GM04504 (cell line): ENCODE results near the gene CCDC97.
"Not testable (repeated sequence)": the region's sequence is repeated elsewhere in the genome, so short reads cannot be mapped to it uniquely, and the experiment has no call there.

Experiments
- DNase-seq: peaks from one replicate; pipeline ENCODE4 v3.0.0-alpha.2; 2012; ENCODE audit warnings: low read depth

CCDC97 gene

GRCh38 chr19:41310033-41310831 is at the start of gene CCDC97:
TSS of gene CCDC97 (plus strand) at chr19:41310172. CDS start at chr19:41310311, 139 bp downstream.
- peak; percentile 71 for DNase-seq

GRCh38 chr19:41261474-41262190 is 48.3 kb upstream of the CCDC97 start:
- DNase-seq = no peak

- DNase-seq = peak; percentile 66
Measured at GRCh38 chr19:41263042-41263849, 46.7 kb upstream of the CCDC97 start.

GRCh38 chr19:41263850-41264580 is 46.0 kb upstream of the CCDC97 start, which contains the start of gene HNRNPUL1:
TSS of gene HNRNPUL1 (plus strand) at chr19:41264372. CDS start at chr19:41264504, 132 bp downstream.
- peak; percentile 100 for DNase-seq

- DNase-seq = no peak
Measured at GRCh38 chr19:41264581-41265394, 45.2 kb upstream of the CCDC97 start.

GRCh38 chr19:41265395-41266153 is 44.4 kb upstream of the CCDC97 start:
- no peak for DNase-seq

- no peak for DNase-seq
Measured at GRCh38 chr19:41269055-41269454, 40.9 kb upstream of the CCDC97 start.

- DNase-seq = no peak
Measured at GRCh38 chr19:41269571-41269970, 40.4 kb upstream of the CCDC97 start.

GRCh38 chr19:41273076-41273475 is 36.9 kb upstream of the CCDC97 start:
- DNase-seq = no peak

- DNase-seq = no peak
Measured at GRCh38 chr19:41274802-41275201, 35.2 kb upstream of the CCDC97 start.

- no peak for DNase-seq
Measured at GRCh38 chr19:41276231-41276630, 33.7 kb upstream of the CCDC97 start.

GRCh38 chr19:41278478-41278877 is 31.5 kb upstream of the CCDC97 start:
- DNase-seq = no peak

- DNase-seq = no peak
Measured at GRCh38 chr19:41288673-41289530, 21.1 kb upstream of the CCDC97 start.

- not testable (repeated sequence) for DNase-seq
Measured at GRCh38 chr19:41289814-41290213, 20.2 kb upstream of the CCDC97 start.

GRCh38 chr19:41294393-41294792 is 15.6 kb upstream of the CCDC97 start:
- DNase-seq = no peak

GRCh38 chr19:41295499-41295898 is 14.5 kb upstream of the CCDC97 start:
- DNase-seq = no peak

- DNase-seq = no peak
Measured at GRCh38 chr19:41296433-41296871, 13.5 kb upstream of the CCDC97 start.

GRCh38 chr19:41297628-41298347 is 12.2 kb upstream of the CCDC97 start:
- no peak for DNase-seq
